ENCODE results near the gene MOXD1.

MOXD1 gene

DNA sequence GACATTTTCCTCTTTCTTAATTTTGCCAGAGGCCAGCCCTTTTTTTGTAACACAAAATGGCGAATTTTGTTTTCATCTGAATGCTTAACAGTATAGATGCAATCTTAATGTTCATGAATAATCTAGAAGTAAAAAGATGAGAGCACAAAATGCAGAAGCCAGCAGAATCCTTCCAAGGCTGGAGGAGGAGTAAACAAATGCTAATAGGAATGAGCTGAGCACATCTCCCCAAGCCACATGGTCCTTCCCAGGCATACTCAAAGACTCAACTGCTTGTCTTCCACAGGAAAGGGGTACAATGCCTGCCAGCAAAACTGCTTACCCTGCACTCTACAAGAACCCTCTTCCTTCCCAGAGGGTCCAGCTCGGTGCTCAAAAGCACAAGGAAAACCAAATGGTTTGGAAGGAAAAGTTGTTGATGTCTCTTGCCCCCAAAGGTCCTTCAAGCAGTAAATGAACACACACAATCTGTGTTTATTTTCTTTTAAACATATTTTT is 155.1 kb downstream of the MOXD1 start:
- DNase-seq (ENCODE audit: low read depth, low spot score) = no peak

All from astrocyte of the hippocampus (primary cell).